Stimulated activated CD4-positive, alpha-beta T cell treated with anti-CD3 and anti-CD28 coated beads, Interleukin-4, amount 100 ng/mL, for 24 hours (primary cell): Measurements from ENCODE around the gene CEP250.
"Not testable (repeated sequence)": the region's sequence is repeated elsewhere in the genome, so short reads cannot be mapped to it uniquely, and the experiment has no call there.

Experiments
- DNase-seq: peaks from one replicate; pipeline ENCODE4 v3.0.0-alpha.2; 2020

CEP250 gene

GRCh38 chr20:35527122-35527769, 71.8 kb downstream of the CEP250 start:
- no peak for DNase-seq

- DNase-seq, result no peak
These were observed 74.2 kb downstream of the CEP250 start, which contains the start of gene C20orf173 for GRCh38 chr20:35529552-35529951. Gene C20orf173, minus strand, starts transcription at chr20:35529652. Its CDS starts 279 bp downstream, at chr20:35529373.

GRCh38 chr20:35539756-35540212, 84.4 kb downstream of the CEP250 start:
- no peak for DNase-seq

DNA sequence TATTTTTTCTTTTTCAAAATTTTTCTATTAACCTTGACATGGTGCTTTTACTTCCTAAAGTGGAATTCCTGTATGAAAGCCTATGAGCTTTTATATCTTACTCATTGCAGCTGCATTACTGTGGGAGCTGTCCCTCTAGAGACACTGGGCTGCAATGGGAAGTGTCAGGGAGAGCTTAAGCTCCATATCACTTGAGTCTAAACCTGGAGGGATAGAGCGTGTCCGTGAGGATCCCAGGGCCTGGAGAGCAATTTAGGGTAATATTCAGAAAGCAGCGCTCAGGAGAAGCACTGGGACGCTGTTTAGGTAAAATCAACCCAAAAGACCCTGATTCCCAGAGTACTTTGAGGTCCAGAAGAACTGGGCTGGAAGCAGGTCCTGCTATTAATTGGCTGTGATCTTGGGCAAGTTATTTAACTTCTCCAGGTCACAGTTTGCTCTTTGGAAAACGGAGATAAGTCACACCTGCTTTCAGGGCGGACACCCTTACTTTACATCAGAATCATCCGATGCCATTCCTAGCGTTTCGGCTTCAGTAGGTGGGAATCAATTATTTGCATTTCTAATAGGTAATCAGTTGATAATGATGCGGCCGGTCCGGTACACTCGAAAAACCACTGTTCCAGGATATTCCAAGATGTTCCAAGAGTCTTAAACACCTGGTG, 85.9 kb downstream of the CEP250 start:
- DNase-seq, result no peak

DNA sequence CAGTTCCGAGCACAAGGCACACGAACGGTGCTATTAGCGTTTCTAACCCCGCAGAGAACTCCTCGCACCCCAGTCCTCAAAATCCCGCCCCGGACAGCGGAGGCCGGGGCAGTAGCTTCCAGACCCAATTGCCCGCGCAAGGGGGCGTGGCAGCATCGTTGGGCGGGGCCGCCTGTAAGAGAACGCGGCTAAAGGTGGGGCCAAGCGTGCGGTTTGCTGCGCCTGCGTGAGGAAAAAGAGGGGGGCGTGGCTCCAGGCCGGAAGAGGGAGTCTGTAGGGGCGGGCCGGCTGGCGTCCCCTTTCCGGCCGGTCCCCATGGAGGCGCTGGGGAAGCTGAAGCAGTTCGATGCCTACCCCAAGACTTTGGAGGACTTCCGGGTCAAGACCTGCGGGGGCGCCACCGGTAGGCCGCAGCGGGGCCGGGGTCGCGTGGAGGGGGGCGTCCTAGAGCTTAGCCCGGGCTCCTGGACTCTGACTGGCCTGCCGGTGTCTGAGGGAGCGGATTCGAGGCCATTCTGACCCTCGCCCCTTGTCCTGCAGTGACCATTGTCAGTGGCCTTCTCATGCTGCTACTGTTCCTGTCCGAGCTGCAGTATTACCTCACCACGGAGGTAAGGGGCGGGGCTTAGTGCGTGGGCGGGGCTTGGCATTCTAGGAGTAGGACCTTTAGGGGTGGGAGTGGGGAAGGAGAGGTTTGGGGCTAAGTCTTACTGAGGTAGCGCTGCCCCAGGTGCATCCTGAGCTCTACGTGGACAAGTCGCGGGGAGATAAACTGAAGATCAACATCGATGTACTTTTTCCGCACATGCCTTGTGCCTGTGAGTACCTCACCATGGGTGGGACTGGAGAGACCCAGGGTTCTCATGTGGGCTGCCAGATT, 86.6 kb downstream of the CEP250 start, which contains the start of gene ERGIC3:
Gene ERGIC3 (plus strand): TSS at position 296 of the 880 bp plus-strand sequence. CDS start 20 bp downstream, at position 316.
- DNase-seq, result peak; percentile 98

DNA sequence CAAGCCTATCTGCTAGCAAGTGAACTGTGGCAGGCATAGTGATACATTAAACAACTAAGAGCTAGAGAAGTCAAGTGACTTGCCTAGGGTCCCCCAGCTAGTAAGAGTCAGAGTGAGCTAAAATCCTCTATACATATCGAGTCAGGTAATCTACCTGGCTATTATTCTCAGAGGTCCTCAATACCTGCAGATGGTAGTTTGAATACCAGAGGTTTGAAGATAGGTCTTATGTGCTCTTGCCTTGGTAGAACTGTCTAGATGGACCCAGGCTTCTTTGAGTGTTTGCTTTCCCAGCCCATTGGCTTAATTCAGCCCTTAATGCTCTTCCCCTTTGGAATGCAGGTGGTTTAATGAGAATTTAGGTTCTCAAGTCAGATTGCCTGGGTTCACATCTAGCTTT, 87.6 kb downstream of the CEP250 start:
- DNase-seq, result no peak

DNA sequence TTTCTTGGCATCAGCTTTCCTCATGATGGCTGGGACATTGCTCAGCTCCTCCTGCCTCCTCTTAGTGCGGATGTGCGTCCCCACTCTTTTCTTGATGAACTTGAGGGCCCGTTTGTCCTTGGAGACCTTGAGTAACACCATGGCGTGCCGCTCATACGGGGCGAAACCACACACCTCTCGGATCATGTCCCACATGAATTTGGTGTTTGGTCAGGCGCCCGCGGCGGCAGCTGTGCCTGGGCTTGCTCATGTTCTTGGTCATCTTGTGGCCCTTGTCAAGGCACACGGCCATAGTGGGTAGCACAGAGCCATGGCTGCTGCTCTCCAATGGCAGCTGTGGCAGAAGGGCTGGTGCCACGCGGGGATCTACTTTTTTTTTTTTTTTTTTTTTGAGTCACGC, 89.0 kb downstream of the CEP250 start:
- DNase-seq, result no peak

- not testable (repeated sequence) for DNase-seq
These were observed 89.5 kb downstream of the CEP250 start for GRCh38 chr20:35544941-35545340.

GRCh38 chr20:35546127-35546526, 90.7 kb downstream of the CEP250 start:
- no peak for DNase-seq

GRCh38 chr20:35547329-35547728, 91.9 kb downstream of the CEP250 start:
- no peak for DNase-seq

DNA sequence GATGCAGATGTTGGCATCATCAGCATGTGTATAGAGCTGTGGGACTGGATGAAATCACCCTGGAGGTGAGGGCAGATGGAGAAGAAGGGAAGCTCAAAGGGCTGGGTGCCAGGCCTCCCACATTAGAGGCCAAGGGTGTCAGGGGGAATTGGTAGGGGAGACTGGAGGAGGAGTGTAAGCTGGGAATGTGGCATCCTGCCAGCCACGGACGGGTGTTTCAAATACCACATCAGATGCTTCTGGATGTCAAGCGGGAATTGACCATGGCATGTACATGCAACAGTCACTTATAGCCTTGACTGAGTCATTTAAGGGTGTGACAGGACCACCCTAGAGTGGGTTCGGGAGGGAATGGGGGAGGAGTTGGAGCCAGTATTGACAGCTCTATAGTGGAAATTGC, 96.1 kb downstream of the CEP250 start:
- no peak for DNase-seq

DNA sequence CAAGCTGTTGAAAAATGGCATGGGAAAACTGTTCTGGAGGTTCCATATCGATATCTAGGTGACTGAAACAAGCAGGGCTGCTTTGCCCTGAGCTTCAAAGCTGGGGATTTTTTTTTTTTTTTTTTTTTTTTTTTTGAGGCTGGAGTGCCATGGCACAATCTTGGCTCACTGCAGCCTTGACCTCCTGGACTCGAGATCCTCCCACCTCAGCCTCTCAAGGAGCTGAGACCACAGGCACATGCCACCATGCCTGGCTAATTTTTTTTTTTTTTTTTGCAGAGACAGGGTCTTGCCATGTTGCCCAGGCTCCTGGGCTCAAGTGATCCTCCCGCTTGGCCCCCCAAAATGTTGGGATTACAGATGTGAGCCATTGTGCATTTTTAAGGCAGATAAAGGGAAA, 97.5 kb downstream of the CEP250 start:
- DNase-seq, result no peak

DNA sequence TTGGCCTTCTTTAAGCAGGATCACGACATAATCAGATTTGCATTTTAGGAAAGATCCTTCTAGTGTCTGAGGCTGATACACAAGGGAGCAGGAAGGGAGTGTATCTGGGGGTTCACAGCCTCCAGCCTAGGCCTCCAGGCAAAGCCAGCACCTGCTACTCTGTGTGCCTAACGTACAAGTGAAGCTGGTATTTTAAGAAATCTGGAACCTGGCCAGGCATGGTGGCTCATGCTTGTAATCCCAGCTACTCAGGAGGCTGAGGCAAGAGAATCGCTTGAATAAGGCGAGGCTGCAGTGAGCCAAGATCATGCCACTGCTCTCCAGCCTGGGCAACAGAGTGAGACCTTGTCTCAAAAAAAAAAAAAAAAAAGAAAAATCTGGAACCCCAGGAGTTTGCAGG, 100.1 kb downstream of the CEP250 start:
- not testable (repeated sequence) for DNase-seq

DNA sequence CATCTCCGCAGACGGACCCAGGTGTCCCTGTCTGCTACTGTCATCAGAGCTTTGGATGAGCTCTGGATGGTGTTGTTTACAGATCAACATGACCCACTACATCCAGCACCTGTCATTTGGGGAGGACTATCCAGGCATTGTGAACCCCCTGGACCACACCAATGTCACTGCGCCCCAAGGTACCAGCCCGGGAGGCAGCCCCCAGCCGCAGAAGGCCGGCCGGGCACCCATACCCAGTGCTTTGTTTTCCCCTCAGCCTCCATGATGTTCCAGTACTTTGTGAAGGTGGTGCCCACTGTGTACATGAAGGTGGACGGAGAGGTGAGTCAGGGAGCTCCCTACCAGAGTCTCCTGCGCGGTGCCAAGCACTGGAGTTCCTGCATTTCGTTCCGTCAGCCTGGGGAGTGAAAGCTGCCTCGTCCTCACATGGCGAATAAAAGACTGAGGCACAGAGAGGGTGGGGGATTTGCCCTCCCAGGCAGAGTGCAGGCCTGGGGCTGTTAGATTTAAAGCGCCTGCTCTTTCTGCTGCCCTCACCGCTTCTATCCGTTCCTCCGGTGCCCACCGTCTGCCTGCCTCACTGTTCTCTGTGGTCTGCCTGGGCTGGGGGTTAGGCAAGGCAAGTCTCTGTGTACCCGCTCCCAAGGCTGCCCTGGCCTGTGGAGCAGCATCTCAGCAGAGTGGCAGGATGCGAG, 100.7 kb downstream of the CEP250 start:
- DNase-seq, result no peak

DNA sequence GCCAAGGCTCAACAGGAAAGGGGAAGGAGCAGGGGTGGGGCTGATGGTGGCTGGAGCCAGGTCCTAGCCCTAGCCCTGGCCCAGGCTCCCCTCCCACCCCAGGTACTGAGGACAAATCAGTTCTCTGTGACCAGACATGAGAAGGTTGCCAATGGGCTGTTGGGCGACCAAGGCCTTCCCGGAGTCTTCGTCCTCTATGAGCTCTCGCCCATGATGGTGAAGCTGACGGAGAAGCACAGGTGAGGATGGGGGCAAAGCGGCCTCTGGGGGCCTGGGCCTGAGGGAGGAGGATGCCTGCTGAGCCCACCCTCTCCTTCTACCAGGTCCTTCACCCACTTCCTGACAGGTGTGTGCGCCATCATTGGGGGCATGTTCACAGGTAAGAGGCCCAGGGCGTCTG, 101.5 kb downstream of the CEP250 start:
- no peak for DNase-seq

DNA sequence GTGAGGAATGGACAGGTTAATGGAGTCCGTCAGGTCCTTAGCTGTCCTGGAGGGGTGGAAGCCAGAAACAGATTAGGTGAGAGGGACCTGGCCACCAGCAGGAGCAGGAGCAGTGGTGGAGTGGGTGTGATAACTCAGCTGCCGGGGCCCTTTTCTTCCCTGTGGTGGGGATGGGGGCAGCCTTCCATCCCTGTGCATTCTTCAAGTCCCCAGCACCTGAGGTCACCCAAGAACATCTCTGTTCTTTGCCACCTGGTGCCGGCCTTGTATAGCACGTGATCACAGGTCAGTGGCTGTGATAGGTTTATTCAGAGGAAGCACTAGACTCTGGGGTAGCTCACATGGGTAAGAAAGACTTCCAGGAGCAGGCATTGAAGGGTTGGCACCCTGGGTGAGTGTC, 103.1 kb downstream of the CEP250 start:
- DNase-seq, result no peak

- no peak for DNase-seq
These were observed 103.8 kb downstream of the CEP250 start for GRCh38 chr20:35559042-35559693.

DNA sequence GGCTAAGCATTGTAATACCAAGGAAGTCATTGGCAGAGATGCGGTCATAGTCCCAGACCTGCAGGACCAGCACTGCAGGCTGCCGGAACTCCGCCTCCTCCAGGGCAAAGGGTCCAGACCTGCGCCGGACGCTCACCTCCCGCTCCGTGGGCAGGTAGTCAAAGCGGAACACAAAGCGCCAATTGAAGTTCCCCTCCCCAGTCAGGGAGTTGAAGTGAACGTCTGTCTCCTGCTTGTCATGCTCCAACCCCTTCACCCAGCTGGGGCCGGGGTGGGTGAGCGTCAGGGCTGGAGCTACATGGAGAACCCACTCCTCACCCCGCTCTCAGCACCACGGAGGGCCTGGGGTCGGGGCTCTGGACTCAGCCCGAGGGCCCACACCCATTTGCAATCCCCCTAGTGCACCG, 104.7 kb downstream of the CEP250 start:
- DNase-seq, result no peak

- DNase-seq, result no peak
These were observed 105.1 kb downstream of the CEP250 start for GRCh38 chr20:35560541-35560940.

DNA sequence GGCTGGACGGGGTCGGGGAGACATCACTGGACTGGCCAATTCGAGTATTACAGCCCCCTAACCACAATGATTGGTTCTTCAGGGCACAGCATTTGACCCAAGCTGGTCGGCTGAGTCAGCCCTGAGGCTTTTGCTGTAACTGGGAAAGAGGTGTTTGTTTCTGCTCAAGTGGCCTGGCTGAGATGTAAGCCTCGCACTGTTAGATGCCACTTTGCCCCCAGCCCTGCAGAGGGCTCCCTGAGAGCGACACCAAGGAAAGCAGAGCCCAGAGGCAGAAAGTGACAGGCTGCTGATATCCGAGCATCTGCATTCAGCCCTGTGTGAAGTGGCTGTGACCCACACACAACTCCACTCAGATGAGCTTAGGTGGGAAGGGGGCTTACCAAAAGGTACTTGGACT, 105.9 kb downstream of the CEP250 start:
- no peak for DNase-seq

- no peak for DNase-seq
These were observed 106.3 kb downstream of the CEP250 start for GRCh38 chr20:35561671-35562070.

GRCh38 chr20:35562541-35563110, 107.2 kb downstream of the CEP250 start:
- DNase-seq, result no peak
